K562 (cell line): ENCODE measurements around the gene RNU1-4.
"Not testable (repeated sequence)": the region's sequence is repeated elsewhere in the genome, so short reads cannot be mapped to it uniquely, and the experiment has no call there.

Source experiments
- FOS ChIP-seq: IDR thresholded peaks from 3 replicates; pipeline ENCODE4 v1.6.1; 2011; ENCODE audit not compliant: insufficient read length; ENCODE audit errors: extremely low read depth
- PHF21A ChIP-seq: fragments of 450-650 bp; IDR thresholded peaks from 2 replicates; pipeline ENCODE4 v1.6.1; 2017; ENCODE audit warnings: low read depth, borderline replicate concordance
- ZFX ChIP-seq: sonication (generic); formaldehyde crosslinking; IDR thresholded peaks from 2 replicates; pipeline ENCODE4 v1.8.0; 2022; ENCODE audit warnings: mild to moderate bottlenecking, missing genetic modification reagents, moderate library complexity
- TF ChIP-seq, protein P1 (sequence below): sonication (generic); formaldehyde crosslinking; IDR thresholded peaks from 2 replicates; pipeline ENCODE4 v1.8.0; 2022; ENCODE audit warnings: mild to moderate bottlenecking, missing genetic modification reagents

DNA sequence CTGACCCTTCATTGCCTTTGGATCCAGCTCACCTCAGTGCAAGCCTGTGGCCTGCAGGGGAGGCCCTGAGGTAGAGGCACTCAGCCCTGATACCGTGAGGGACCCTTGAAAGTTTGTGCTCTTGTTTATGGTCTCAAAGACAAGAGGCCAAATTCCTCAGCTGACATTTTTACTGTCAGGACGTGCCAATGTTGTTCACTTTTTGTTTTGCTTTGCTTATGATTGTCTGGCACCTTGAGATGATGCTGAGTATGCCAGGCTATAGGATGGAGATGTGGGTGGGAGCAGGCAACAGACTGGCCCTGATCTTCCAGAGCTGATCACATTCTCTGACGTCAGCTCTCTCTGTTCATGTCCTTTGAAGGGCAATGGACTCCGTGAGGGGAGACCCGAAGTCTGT lies 36.5 kb downstream of the RNU1-4 start:
- TF ChIP-seq, protein P1, sequence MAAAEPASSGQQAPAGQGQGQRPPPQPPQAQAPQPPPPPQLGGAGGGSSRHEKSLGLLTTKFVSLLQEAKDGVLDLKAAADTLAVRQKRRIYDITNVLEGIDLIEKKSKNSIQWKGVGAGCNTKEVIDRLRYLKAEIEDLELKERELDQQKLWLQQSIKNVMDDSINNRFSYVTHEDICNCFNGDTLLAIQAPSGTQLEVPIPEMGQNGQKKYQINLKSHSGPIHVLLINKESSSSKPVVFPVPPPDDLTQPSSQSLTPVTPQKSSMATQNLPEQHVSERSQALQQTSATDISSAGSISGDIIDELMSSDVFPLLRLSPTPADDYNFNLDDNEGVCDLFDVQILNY (CRISPR knock-in tag) = not testable (repeated sequence)
- TF ChIP-seq FOS; PHF21A; ZFX (CRISPR knock-in tag): not testable (repeated sequence)
